Spleen (tissue), 7 donors: ENCODE measurements around the gene SMCHD1.

Experiments used
- POLR2A ChIP-seq, 3 donors: fragments of 450-650 bp; IDR thresholded peaks; one replicate each; pipeline ENCODE4 v1.5.1; 2017; ENCODE audit warnings: antibody characterized with exemption in 3 of 3, mild to moderate bottlenecking in 1 of 3
- TF ChIP-seq, protein P1 (sequence below), 11 experiments: fragments of 200-600 bp in 7 of 11; fragments of 450-650 bp in 4 of 11; sonication (generic) in 4 of 11; IDR thresholded peaks in 8 of 11; conservative IDR thresholded peaks in 3 of 11; 1 replicate in 7 of 11; 2 replicates in 4 of 11; pipeline versions ENCODE4 v1.4.0 to v1.8.0; 2016 to 2021; ENCODE audit warnings: antibody characterized with exemption in 11 of 11, inconsistent platforms in 4 of 11, mild to moderate bottlenecking in 1 of 11
- donor health status: DM: no; HTN: no; CAD: no; lungs with moderate emphysema.
- donor health status: DM: no; HTN: no; CAD: no.
- donor health status: DM: no; HTN: no; CAD: no.

GRCh38 chr18:2822213-2822921, 166.8 kb downstream of the SMCHD1 start:
- TF ChIP-seq, protein P1, sequence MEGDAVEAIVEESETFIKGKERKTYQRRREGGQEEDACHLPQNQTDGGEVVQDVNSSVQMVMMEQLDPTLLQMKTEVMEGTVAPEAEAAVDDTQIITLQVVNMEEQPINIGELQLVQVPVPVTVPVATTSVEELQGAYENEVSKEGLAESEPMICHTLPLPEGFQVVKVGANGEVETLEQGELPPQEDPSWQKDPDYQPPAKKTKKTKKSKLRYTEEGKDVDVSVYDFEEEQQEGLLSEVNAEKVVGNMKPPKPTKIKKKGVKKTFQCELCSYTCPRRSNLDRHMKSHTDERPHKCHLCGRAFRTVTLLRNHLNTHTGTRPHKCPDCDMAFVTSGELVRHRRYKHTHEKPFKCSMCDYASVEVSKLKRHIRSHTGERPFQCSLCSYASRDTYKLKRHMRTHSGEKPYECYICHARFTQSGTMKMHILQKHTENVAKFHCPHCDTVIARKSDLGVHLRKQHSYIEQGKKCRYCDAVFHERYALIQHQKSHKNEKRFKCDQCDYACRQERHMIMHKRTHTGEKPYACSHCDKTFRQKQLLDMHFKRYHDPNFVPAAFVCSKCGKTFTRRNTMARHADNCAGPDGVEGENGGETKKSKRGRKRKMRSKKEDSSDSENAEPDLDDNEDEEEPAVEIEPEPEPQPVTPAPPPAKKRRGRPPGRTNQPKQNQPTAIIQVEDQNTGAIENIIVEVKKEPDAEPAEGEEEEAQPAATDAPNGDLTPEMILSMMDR (IDR thresholded peaks at IDR 0.05 in 8 of 11, conservative IDR thresholded peaks at IDR 0.05 in 3 of 11) = no peak
- no peak for TF ChIP-seq POLR2A (IDR thresholded peaks at IDR 0.05)
